Panc1 (cell line): ENCODE measurements around the gene PRAMEF1. TPM values are rescaled to one million over a fixed set of nuclear protein-coding genes. Genes with fewer than 3 reads are reported as not detected.

Experiments used
- ATAC-seq: fragments of 200-7000 bp; cut with Tn5 transposase; 2 replicates; pipeline ENCODE4 v1.9.1; 2020; ENCODE audit warnings: mild to moderate bottlenecking, moderate library complexity
- BruUV-seq: library from RNA; stranded (reverse); fragments of 400-500 nt; replicated peaks from 2 replicates; lab custom pipeline; 2021; lab: Mats Ljungman, UMichigan
- CTCF ChIA-PET: fragments of 300-600 bp; sonication (Branson Sonifier 250); formaldehyde crosslinking; loops from one replicate; lab custom pipeline; 2022; ENCODE audit warnings: antibody characterized with exemption; lab: Charles Lee
- POLR2A ChIA-PET: fragments of 300-600 bp; sonication (Branson Sonifier 250); formaldehyde crosslinking; loops from one replicate; lab custom pipeline; 2022; ENCODE audit warnings: antibody characterized with exemption; lab: Charles Lee
- DNase-seq: peaks from one replicate; pipeline ENCODE4 v3.0.0-alpha.2; 2010; ENCODE audit warnings: low read depth, low spot score
- H3K27ac ChIP-seq: 2 replicates; pipeline ENCODE4 v1.5.1; 2011; ENCODE audit warnings: mild to moderate bottlenecking, low read length, inconsistent platforms
- H3K27me3 ChIP-seq: fragments of 200-500 bp; sonication (Bioruptor generic); 2 replicates; pipeline ENCODE4 v1.6.0; 2014; ENCODE audit warnings: low read length, inconsistent platforms; ENCODE audit not compliant: control insufficient read depth, insufficient read depth
- H3K36me3 ChIP-seq: fragments of 200-500 bp; sonication (Bioruptor generic); 2 replicates; pipeline ENCODE4 v1.5.1; 2014; ENCODE audit warnings: inconsistent platforms, mild to moderate bottlenecking, low read length, moderate library complexity; ENCODE audit not compliant: control insufficient read depth, insufficient read depth
- H3K4me1 ChIP-seq: 2 replicates; pipeline ENCODE4 v1.5.1; 2011; ENCODE audit warnings: inconsistent platforms, mild to moderate bottlenecking, low read length, moderate library complexity; ENCODE audit not compliant: control insufficient read depth, insufficient read depth
- H3K4me3 ChIP-seq, 2 experiments: 2 replicates each; pipeline ENCODE4 v1.5.1; 2011 to 2012; ENCODE audit warnings: low read depth in 2 of 2, low read length in 2 of 2, mild to moderate bottlenecking in 2 of 2, inconsistent platforms in 1 of 2, moderate library complexity in 1 of 2
- H3K9me3 ChIP-seq: fragments of 200-500 bp; sonication (Bioruptor generic); 2 replicates; pipeline ENCODE4 v1.5.1; 2014; ENCODE audit warnings: low read depth, mild to moderate bottlenecking, inconsistent platforms, low read length, moderate library complexity; ENCODE audit not compliant: control insufficient read depth, insufficient read depth
- POLR2AphosphoS5 ChIP-seq: IDR thresholded peaks from 2 replicates; pipeline ENCODE4 v1.6.1; 2012; ENCODE audit warnings: mild to moderate bottlenecking, low read depth, low read length, moderate library complexity
- SIN3A ChIP-seq: IDR thresholded peaks from 2 replicates; pipeline ENCODE4 v1.6.1; 2012; ENCODE audit warnings: low read depth, mild to moderate bottlenecking, low read length, moderate library complexity, borderline replicate concordance; ENCODE audit not compliant: insufficient read depth
- TCF7L2 ChIP-seq: IDR thresholded peaks from 2 replicates; pipeline ENCODE4 v1.6.1; 2011; ENCODE audit warnings: mild to moderate bottlenecking, low read depth, low read length, inconsistent platforms
- in situ Hi-C: cut with HindIII; loops from 2 replicates; pipeline ENCODE4 v1.10.0; 2016; ENCODE audit warnings: low sequenced_read_pairs, low pct_unique_long_range_greater_than_20kb
- intact Hi-C: fragments of 100-400 bp; cut with micrococcal nuclease; formaldehyde crosslinking; loops from one replicate; pipeline ENCODE4 v1.10.0; 2022; ENCODE audit not compliant: unreplicated experiment
- total RNA-seq: library from RNA; stranded (reverse); gene quantifications from one replicate; pipeline ENCODE4 v1.2.1, GENCODE V29; 2021; ENCODE audit not compliant: unreplicated experiment
- TF ChIP-seq, protein P1 (sequence below), 2 experiments: IDR thresholded peaks; 2 replicates each; pipeline ENCODE4 v1.6.1; 2011 to 2012; ENCODE audit warnings: low read depth in 2 of 2, control low read depth in 1 of 2, low read length in 1 of 2, mild to moderate bottlenecking in 1 of 2, moderate library complexity in 1 of 2; ENCODE audit not compliant: insufficient read depth in 1 of 2
- TF ChIP-seq, protein P2 (sequence below): fragments of 450-650 bp; IDR thresholded peaks from 2 replicates; pipeline ENCODE4 v1.5.1; 2017; ENCODE audit warnings: mild to moderate bottlenecking

PRAMEF1 gene
- total RNA-seq, 1 experiment from 2014 or later, result not detected

DNA sequence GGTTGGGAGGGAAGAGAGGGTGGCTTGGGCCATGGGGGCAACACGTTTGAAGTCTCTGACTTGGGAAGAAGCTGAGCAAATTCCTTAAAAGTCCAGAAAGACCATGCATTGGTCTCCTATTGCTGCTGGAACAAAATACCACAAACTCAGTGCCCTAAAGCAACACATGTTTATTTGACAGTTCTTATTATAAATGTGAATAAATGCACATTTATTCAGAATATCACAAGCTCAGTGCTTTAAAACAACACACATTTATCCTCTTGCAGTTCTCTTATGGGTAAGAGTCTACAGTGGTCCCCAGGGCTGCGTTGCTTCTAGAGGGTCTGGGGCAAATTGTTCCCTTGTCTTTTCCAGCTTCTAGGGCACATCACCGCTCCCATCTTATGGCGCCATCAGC, 27.7 kb upstream of the PRAMEF1 start:
- Histone ChIP-seq H3K36me3 (no peaks in the 10 kb centered on the region), H3K9me3 (no peaks in the 10 kb centered on the region), H3K27me3 (peaks cover 8% of the 10 kb centered on the region; the same call in 1 of the 2 replicates), H3K4me1 (no peaks in the 10 kb centered on the region), H3K27ac (no peak overlapping the region), H3K4me3 (no peak overlapping the region)
- TF ChIP-seq TCF7L2 (no peak), POLR2AphosphoS5 (no peak), SIN3A (no peak)
- TF ChIP-seq, protein P1, sequence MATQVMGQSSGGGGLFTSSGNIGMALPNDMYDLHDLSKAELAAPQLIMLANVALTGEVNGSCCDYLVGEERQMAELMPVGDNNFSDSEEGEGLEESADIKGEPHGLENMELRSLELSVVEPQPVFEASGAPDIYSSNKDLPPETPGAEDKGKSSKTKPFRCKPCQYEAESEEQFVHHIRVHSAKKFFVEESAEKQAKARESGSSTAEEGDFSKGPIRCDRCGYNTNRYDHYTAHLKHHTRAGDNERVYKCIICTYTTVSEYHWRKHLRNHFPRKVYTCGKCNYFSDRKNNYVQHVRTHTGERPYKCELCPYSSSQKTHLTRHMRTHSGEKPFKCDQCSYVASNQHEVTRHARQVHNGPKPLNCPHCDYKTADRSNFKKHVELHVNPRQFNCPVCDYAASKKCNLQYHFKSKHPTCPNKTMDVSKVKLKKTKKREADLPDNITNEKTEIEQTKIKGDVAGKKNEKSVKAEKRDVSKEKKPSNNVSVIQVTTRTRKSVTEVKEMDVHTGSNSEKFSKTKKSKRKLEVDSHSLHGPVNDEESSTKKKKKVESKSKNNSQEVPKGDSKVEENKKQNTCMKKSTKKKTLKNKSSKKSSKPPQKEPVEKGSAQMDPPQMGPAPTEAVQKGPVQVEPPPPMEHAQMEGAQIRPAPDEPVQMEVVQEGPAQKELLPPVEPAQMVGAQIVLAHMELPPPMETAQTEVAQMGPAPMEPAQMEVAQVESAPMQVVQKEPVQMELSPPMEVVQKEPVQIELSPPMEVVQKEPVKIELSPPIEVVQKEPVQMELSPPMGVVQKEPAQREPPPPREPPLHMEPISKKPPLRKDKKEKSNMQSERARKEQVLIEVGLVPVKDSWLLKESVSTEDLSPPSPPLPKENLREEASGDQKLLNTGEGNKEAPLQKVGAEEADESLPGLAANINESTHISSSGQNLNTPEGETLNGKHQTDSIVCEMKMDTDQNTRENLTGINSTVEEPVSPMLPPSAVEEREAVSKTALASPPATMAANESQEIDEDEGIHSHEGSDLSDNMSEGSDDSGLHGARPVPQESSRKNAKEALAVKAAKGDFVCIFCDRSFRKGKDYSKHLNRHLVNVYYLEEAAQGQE (IDR thresholded peaks at IDR 0.05; ENCODE audit: insufficient read depth in 1 of 2, low read depth in 2 of 2, low read length in 1 of 2), result no peak
- TF ChIP-seq, protein P2, sequence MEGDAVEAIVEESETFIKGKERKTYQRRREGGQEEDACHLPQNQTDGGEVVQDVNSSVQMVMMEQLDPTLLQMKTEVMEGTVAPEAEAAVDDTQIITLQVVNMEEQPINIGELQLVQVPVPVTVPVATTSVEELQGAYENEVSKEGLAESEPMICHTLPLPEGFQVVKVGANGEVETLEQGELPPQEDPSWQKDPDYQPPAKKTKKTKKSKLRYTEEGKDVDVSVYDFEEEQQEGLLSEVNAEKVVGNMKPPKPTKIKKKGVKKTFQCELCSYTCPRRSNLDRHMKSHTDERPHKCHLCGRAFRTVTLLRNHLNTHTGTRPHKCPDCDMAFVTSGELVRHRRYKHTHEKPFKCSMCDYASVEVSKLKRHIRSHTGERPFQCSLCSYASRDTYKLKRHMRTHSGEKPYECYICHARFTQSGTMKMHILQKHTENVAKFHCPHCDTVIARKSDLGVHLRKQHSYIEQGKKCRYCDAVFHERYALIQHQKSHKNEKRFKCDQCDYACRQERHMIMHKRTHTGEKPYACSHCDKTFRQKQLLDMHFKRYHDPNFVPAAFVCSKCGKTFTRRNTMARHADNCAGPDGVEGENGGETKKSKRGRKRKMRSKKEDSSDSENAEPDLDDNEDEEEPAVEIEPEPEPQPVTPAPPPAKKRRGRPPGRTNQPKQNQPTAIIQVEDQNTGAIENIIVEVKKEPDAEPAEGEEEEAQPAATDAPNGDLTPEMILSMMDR, result no peak
- BruUV-seq, result no TSS peak
- ATAC-seq, result no peak
- in situ Hi-C loops (no loop called here), intact Hi-C loops (no loop called here)
- ChIA-PET POLR2A (no interaction called here), CTCF (no interaction called here)
- no peak for DNase-seq

DNA sequence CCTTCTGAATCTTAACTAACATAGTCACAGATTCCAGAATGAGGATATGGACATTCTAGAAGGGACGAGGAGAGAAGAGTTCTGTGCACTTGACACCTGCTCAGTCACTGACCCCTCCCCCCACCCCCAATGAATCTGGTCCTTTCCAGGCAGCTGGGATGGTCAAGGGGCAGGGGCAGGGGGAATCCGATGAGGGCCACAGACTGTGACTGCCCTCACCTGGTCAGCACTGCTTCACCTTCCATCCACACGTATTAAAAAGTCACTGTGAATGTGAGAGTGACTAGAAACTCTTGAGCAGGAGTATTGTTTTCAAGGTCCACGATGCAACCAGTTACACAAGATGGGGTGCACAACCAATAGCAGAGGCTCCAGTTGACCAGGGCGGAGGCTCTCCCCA, 27.2 kb upstream of the PRAMEF1 start:
- Histone ChIP-seq H3K27me3 (peaks cover 4% of the 10 kb centered on the region; the same call in 1 of the 2 replicates), H3K9me3 (no peaks in the 10 kb centered on the region), H3K4me1 (no peaks in the 10 kb centered on the region), H3K4me3 (no peak overlapping the region), H3K36me3 (no peaks in the 10 kb centered on the region), H3K27ac (no peak overlapping the region)
- ATAC-seq, result no peak
- in situ Hi-C loops, result no loop called here
- ChIA-PET POLR2A (no interaction called here), CTCF (no interaction called here)
- intact Hi-C loops, result no loop called here
- DNase-seq, result no peak
- TF ChIP-seq POLR2AphosphoS5, result no peak
- no peak for TF ChIP-seq SIN3A
- TF ChIP-seq, protein P1 (IDR thresholded peaks at IDR 0.05; ENCODE audit: insufficient read depth in 1 of 2, low read depth in 2 of 2, low read length in 1 of 2), result no peak
- no peak for TF ChIP-seq TCF7L2
- TF ChIP-seq, protein P2, result no peak
- no TSS peak for BruUV-seq
